HFFc6 (cell line): ENCODE data around the gene PPP1R1A. TPM values are rescaled to one million over a fixed set of nuclear protein-coding genes. Genes with fewer than 3 reads are reported as not detected.

Source experiments
- DNase-seq: peaks from one replicate; pipeline ENCODE4 v3.0.0-alpha.2; 2018
- H3K27ac Mint-ChIP-seq: 2 replicates; pipeline ENCODE4 v1.8.0; 2020; ENCODE audit warnings: mild to moderate bottlenecking, mixed read lengths
- H3K27me3 Mint-ChIP-seq: 2 replicates; pipeline ENCODE4 v1.8.0; 2021; ENCODE audit warnings: mild to moderate bottlenecking, moderate library complexity, mixed read lengths; ENCODE audit not compliant: insufficient read depth
- H3K36me3 Mint-ChIP-seq: 2 replicates; pipeline ENCODE4 v1.8.0; 2021; ENCODE audit warnings: low read depth, mixed read lengths
- H3K4me1 Mint-ChIP-seq: 2 replicates; pipeline ENCODE4 v1.8.0; 2020; ENCODE audit warnings: low read depth, mixed read lengths
- H3K4me3 Mint-ChIP-seq: 2 replicates; pipeline ENCODE4 v1.8.0; 2020; ENCODE audit warnings: mild to moderate bottlenecking, moderate library complexity, mixed read lengths
- H3K9me3 Mint-ChIP-seq: 2 replicates; pipeline ENCODE4 v1.8.0; 2020; ENCODE audit warnings: mild to moderate bottlenecking, mixed read lengths
- total RNA-seq, 6 experiments: library from RNA; stranded (reverse); fragmentation: NEBNext Ultra II Directional; extraction: Animal tissue kit (Norgen Biotek cat#: 25700); gene quantifications; 2 replicates in 1 of 6; 3 replicates in 5 of 6; pipeline ENCODE4 v1.2.3, GENCODE V29; 2021
- TF ChIP-seq, protein P1 (sequence below): fragments of 200-600 bp; sonication (generic); IDR thresholded peaks from 2 replicates; pipeline ENCODE4 v1.5.0; 2021; ENCODE audit warnings: antibody characterized with exemption, mild to moderate bottlenecking

The PPP1R1A gene
- total RNA-seq, 6 experiments from 2014 or later: not detected

DNA sequence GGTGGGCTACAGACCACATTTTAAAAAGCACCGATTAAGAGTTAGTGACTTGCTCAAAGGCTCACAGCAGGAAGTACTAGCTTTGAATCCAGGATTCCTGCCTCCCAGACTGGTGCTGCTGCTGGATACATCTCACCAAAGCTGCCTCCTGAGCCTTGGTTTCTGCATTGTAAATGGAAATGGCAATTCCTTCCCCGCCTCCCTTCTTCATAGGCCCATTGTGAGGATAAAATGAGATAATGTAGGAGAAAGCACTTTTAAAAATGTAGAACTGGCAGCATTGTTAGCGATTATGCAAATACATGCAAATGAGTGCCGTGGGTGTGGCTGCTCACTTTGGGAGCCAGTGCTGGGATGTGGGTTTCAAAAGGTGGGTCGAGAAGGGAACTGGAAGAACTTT, 23.7 kb downstream of the PPP1R1A start:
- TF ChIP-seq, protein P1, sequence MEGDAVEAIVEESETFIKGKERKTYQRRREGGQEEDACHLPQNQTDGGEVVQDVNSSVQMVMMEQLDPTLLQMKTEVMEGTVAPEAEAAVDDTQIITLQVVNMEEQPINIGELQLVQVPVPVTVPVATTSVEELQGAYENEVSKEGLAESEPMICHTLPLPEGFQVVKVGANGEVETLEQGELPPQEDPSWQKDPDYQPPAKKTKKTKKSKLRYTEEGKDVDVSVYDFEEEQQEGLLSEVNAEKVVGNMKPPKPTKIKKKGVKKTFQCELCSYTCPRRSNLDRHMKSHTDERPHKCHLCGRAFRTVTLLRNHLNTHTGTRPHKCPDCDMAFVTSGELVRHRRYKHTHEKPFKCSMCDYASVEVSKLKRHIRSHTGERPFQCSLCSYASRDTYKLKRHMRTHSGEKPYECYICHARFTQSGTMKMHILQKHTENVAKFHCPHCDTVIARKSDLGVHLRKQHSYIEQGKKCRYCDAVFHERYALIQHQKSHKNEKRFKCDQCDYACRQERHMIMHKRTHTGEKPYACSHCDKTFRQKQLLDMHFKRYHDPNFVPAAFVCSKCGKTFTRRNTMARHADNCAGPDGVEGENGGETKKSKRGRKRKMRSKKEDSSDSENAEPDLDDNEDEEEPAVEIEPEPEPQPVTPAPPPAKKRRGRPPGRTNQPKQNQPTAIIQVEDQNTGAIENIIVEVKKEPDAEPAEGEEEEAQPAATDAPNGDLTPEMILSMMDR: no peak
- H3K4me1 Mint-ChIP-seq: peaks cover 6% of the 10 kb centered on the region
- no peak for DNase-seq
- no peak overlapping the region for H3K27ac Mint-ChIP-seq
- no peaks in the 10 kb centered on the region for H3K36me3 Mint-ChIP-seq
- peaks cover 50% of the 10 kb centered on the region for H3K27me3 Mint-ChIP-seq
- H3K9me3 Mint-ChIP-seq: no peaks in the 10 kb centered on the region
- no peak overlapping the region for H3K4me3 Mint-ChIP-seq

GRCh38 chr12:54563787-54564186, 24.7 kb downstream of the PPP1R1A start:
- Mint-ChIP-seq H3K4me1 (peaks cover 6% of the 10 kb centered on the region), H3K36me3 (no peaks in the 10 kb centered on the region), H3K27me3 (peaks cover 46% of the 10 kb centered on the region), H3K27ac (no peak overlapping the region), H3K4me3 (no peak overlapping the region), H3K9me3 (no peaks in the 10 kb centered on the region)
- DNase-seq: no peak
- TF ChIP-seq, protein P1: no peak

DNA sequence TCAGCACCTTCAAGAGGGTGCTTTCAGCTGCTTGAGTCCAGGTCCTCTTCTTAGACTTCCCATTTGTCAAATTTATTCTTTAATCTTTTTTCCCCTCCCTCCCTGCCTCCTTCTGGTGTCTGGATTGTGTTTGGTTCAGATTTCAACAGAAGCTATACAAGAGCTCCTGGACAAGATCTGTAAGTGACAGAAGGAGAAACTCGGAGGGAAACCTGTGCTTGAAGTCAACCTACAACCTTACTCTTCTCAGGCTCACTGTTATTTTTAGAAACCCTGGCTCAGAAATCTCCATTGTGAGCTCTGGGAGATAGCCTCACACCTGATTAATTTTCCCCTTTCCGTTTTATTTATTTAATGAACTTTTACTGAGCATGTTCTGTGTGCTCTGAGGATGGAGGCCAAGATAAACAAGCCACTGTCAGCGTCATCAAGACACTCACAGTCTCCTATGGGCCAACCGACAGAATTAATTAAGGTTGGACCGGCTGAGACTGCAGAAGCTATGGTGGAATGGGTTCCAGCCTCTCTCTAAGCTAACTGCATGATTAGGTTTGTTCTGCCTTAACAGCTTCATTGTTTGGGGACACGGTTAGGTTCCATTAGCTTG, 25.6 kb downstream of the PPP1R1A start:
- peaks cover 6% of the 10 kb centered on the region for H3K4me1 Mint-ChIP-seq

DNA sequence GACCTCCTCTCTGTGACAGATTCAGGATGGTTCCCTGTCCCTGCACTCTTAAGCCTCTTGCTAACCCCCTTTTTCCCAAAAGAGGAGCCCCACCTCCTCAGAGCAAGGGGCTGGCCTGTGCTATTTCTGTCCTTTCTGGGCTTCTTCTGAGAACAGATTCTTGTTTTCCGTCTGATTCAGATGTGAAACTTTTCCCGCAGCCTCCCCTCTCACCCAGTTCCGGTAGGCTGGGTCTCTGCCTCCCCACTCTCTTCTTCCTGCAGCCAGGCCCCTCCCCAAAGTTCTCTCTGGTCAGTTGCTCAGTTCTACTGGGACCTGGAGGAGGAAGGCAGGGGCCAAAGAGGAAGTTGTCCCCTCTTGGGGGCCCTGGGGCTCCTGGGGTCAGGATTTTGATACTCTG, 27.3 kb downstream of the PPP1R1A start:
- H3K36me3 Mint-ChIP-seq: no peaks in the 10 kb centered on the region
- TF ChIP-seq, protein P1: no peak
- H3K9me3 Mint-ChIP-seq: no peaks in the 10 kb centered on the region
- H3K4me3 Mint-ChIP-seq: peak overlapping the region; percentile 70; the same call in 1 of the 2 replicates
- H3K4me1 Mint-ChIP-seq: peaks cover 6% of the 10 kb centered on the region
- no peak for DNase-seq
- peaks cover 58% of the 10 kb centered on the region for H3K27me3 Mint-ChIP-seq
- H3K27ac Mint-ChIP-seq: no peak overlapping the region

More for the DNA sequence above, 25.6 kb downstream of the PPP1R1A start:
- no peaks in the 10 kb centered on the region for H3K36me3 Mint-ChIP-seq
- H3K27me3 Mint-ChIP-seq: peaks cover 50% of the 10 kb centered on the region
- H3K27ac Mint-ChIP-seq: no peak overlapping the region
- no peak overlapping the region for H3K4me3 Mint-ChIP-seq
- TF ChIP-seq, protein P1: no peak
- DNase-seq: no peak
- H3K9me3 Mint-ChIP-seq: no peaks in the 10 kb centered on the region

- H3K4me1 Mint-ChIP-seq: peaks cover 6% of the 10 kb centered on the region
- TF ChIP-seq, protein P1: no peak
- peak; percentile 32 for DNase-seq
- peak overlapping the region; percentile 70 for H3K4me3 Mint-ChIP-seq
- no peaks in the 10 kb centered on the region for H3K9me3 Mint-ChIP-seq
- H3K36me3 Mint-ChIP-seq: no peaks in the 10 kb centered on the region
- H3K27me3 Mint-ChIP-seq: peaks cover 58% of the 10 kb centered on the region
- no peak overlapping the region for H3K27ac Mint-ChIP-seq
Measured at GRCh38 chr12:54560374-54560858, 28.0 kb downstream of the PPP1R1A start.
